ENCODE results near the gene CEACAM1.

The CEACAM1 gene

GRCh38 chr19:42528354-42529247, at the start of gene CEACAM1:
Gene CEACAM1 (minus strand): TSS chr19:42528481. CDS start chr19:42528374, 107 bp downstream.
- no peaks in the 10 kb centered on the region for H3K36me3 ChIP-seq
- no peak for DNase-seq
- no peaks in the 10 kb centered on the region for H3K9me3 ChIP-seq (ENCODE audit: severe bottlenecking)
- TF ChIP-seq CTCF (IDR thresholded peaks at IDR 0.05; ENCODE audit: low read depth, low read length), result no peak
- no peak within 1 kb of the TSS for H3K27ac ChIP-seq
- no peaks in the 10 kb centered on the region for H3K27me3 ChIP-seq (ENCODE audit: insufficient read depth, low read depth, severe bottlenecking)
- no peak within 1 kb of the TSS for H3K4me3 ChIP-seq (ENCODE audit: low read depth, low read length)

- no peaks in the 10 kb centered on the region for H3K9me3 ChIP-seq (ENCODE audit: severe bottlenecking)
- no peaks in the 10 kb centered on the region for H3K27me3 ChIP-seq (ENCODE audit: insufficient read depth, low read depth, severe bottlenecking)
- DNase-seq, result peak; percentile 19
- no peak overlapping the region for H3K27ac ChIP-seq
- TF ChIP-seq CTCF (IDR thresholded peaks at IDR 0.05; ENCODE audit: low read depth, low read length), result no peak
- no peaks in the 10 kb centered on the region for H3K36me3 ChIP-seq
- no peak overlapping the region for H3K4me3 ChIP-seq (ENCODE audit: low read depth, low read length)
Measured at GRCh38 chr19:42577016-42577415, 48.7 kb upstream of the CEACAM1 start.

GRCh38 chr19:42576241-42576640, 48.0 kb upstream of the CEACAM1 start:
- TF ChIP-seq CTCF (IDR thresholded peaks at IDR 0.05; ENCODE audit: low read depth, low read length), result no peak
- Histone ChIP-seq H3K36me3 (no peaks in the 10 kb centered on the region), H3K9me3 (ENCODE audit: severe bottlenecking) (no peaks in the 10 kb centered on the region), H3K27me3 (ENCODE audit: insufficient read depth, low read depth, severe bottlenecking) (no peaks in the 10 kb centered on the region), H3K4me3 (ENCODE audit: low read depth, low read length) (no peak overlapping the region), H3K27ac (no peak overlapping the region)
- DNase-seq, result no peak

- Histone ChIP-seq H3K4me3 (ENCODE audit: low read depth, low read length) (no peak overlapping the region), H3K9me3 (ENCODE audit: severe bottlenecking) (no peaks in the 10 kb centered on the region), H3K27ac (no peak overlapping the region), H3K36me3 (no peaks in the 10 kb centered on the region), H3K27me3 (ENCODE audit: insufficient read depth, low read depth, severe bottlenecking) (no peaks in the 10 kb centered on the region)
- no peak for TF ChIP-seq CTCF (IDR thresholded peaks at IDR 0.05; ENCODE audit: low read depth, low read length)
- DNase-seq, result no peak
Measured at GRCh38 chr19:42573642-42574041, 45.4 kb upstream of the CEACAM1 start.

- no peak for TF ChIP-seq CTCF (IDR thresholded peaks at IDR 0.05; ENCODE audit: low read depth, low read length)
- H3K27me3 ChIP-seq (ENCODE audit: insufficient read depth, low read depth, severe bottlenecking), result no peaks in the 10 kb centered on the region
- no peak for DNase-seq
- H3K9me3 ChIP-seq (ENCODE audit: severe bottlenecking), result no peaks in the 10 kb centered on the region
- H3K4me3 ChIP-seq (ENCODE audit: low read depth, low read length), result no peak overlapping the region
- H3K27ac ChIP-seq, result no peak overlapping the region
- H3K36me3 ChIP-seq, result no peaks in the 10 kb centered on the region
Measured at GRCh38 chr19:42571116-42571515, 42.8 kb upstream of the CEACAM1 start.

Measured in WERI-Rb-1 (cell line).